ENCODE measurements around the gene MRPL41.
A peak's percentile ranks its signal among the peaks of the same experiment; 100 is the strongest.
"Not testable (repeated sequence)": the region's sequence is repeated elsewhere in the genome, so short reads cannot be mapped to it uniquely, and the experiment has no call there.

Gene MRPL41

GRCh38 chr9:137583957-137584356 lies 32.3 kb downstream of the MRPL41 start:
- no peak for DNase-seq (ENCODE audit: low spot score)

GRCh38 chr9:137586854-137587253 lies 35.2 kb downstream of the MRPL41 start:
- DNase-seq (ENCODE audit: low spot score) = no peak

- no peak for DNase-seq (ENCODE audit: low spot score)
Measured at GRCh38 chr9:137588311-137588710, 36.6 kb downstream of the MRPL41 start.

DNA sequence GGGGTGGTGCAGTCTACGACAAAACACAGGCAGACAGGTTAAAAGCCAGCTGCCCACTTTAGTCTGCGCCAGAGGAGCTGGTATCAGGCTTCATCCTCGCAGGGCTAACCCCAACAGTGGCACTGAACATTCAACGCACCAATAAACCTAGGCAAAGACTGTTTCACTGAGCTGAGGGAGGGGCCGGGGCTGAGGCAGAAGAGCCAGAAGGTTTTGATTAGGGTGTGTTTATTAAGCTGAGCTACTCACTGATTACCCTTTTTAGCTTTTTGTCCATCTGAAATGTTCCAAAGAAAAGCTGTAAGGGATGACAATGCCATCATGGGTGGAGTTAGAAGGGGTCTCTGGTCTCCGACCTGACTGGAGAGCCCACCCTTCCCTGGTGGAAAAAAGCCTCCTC lies 37.2 kb downstream of the MRPL41 start:
- no peak for DNase-seq (ENCODE audit: low spot score)

DNA sequence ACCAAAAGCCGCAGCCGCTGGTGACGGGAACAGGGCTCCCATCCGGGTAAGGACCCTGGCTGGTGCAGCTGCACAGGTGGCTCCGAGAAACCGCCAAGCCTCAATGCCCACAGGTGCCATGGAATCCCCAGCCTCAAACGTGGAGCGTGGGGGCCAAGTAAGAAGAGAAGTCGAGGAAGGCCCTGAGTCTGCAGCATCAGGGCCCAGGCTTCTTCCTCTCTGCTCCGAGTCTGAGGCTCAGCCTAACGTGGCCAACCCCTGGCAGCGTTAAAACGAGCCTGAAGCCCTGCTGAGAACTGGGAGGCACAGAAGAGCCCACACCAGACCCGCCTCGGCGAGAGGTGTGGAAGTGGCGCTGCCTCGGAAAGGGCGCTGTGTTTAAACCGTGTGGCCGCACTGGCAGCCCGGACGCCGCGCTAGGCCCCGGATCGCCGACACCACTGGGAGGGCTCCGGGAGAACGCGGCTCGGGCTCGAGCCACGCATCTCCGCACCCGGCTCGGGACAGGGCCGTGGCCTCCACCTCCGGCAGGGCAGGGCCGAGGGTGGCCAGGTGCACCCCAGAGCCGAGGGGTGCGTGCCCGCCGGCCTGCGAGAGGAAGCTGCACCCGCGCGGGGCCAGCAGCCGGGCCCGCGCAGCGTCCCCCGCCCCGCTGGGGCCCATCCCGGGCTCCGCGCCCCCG lies 37.9 kb downstream of the MRPL41 start:
- no peak for DNase-seq (ENCODE audit: low spot score)

DNA sequence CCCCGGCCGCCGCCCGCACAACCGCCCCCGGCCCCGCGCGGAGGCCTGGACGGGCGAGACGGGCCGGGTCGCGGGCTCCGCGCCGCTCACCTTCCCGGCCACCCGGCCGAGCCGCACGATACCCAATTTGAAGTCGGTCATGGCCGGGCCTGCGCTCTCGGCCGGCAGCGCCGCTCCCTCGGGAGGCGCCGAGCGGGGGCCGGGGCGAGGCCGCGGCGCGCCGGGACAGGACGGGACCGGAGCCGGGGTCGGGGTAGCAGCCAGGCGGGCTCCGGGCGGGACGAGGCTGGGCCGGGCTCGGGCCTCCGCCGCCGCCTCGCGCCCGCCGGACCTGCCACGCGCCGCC lies 38.4 kb downstream of the MRPL41 start:
- no peak for DNase-seq (ENCODE audit: low spot score)

DNA sequence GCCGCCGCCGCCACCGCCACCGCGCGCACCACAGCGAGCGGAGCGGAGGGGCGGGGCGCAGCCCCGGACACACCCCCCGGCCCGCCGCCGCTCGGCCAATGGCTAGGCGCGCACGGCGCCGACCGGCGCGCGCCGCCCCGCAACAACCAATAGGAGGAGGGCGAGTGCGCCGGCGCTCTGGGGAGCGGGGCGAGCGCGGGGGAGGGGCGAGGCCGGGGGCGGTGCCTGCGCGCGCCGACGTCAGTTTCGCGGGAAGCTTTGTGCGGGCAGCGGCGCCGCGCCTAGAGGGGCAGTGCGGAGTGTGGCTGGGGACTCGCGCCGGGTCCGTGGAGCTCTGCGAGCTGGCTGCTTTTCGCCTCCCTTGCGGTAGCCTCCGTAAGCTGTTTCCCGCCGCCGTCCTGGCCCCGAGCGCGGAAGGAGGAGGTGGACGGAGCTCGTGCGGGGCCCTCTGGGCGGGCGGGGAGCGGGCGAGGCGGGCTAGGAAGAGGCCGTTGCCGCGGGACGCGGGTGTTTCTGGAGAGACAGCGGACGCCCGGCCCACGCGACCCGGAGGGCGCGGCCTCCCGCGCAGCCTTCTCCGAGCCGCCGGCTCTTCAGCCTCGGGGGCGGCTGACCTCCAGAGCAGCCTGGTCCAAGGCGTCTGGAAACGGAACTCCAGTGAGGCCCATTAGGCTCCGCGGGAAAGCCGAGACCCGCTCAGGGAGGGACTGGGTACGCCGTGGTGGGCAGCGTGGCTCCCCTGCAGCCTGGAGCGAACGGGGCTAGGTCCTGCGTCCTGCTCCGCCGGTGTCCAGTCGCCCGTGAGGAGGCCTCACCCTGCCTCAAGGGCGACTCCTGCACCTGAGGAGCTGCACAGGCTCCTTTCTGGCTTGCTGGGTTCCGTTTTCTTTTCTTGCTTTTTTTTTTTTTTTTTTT lies 39.0 kb downstream of the MRPL41 start, which contains the start of gene ZMYND19:
Gene ZMYND19 (minus strand): TSS at position 44 of the 915 bp plus-strand sequence. CDS start 249 bp downstream, outside the sequence.
- DNase-seq (ENCODE audit: low spot score) = peak; percentile 80

GRCh38 chr9:137592767-137593166 lies 41.1 kb downstream of the MRPL41 start:
- no peak for DNase-seq (ENCODE audit: low spot score)

- no peak for DNase-seq (ENCODE audit: low spot score)
Measured at GRCh38 chr9:137593176-137593575, 41.5 kb downstream of the MRPL41 start.

DNA sequence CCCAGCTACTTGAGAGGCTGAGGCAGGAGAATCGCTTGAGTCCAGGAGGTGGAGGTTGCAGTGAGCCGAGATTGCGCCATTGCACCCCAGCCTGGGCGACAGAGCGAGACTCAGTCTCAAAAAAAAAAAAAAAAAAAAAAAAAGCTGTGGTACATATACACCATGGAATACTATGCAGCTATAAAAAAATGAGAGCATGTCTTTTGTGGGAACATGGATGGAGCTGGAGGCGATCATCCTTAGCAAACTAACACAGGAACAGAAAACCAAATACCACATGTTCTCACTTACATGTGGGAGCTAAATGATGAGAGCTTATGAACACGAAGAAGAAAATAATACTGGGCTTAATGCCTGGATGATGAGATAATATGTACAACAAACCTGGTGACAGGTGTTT lies 44.9 kb downstream of the MRPL41 start:
- not testable (repeated sequence) for DNase-seq (ENCODE audit: low spot score)

GRCh38 chr9:137598943-137599342 lies 47.3 kb downstream of the MRPL41 start:
- no peak for DNase-seq (ENCODE audit: low spot score)

All from globus pallidus (tissue), 1 donor.